Mammary epithelial cell (primary cell): Measurements from ENCODE around the gene BMPR1A.

Experiments
- CTCF ChIP-seq, 2 donors: IDR thresholded peaks in 1 of 2; conservative IDR thresholded peaks in 1 of 2; 2 replicates each; pipeline ENCODE4 v1.5.1; 2011 to 2012; ENCODE audit warnings: inconsistent platforms in 2 of 2, low read length in 2 of 2, mild to moderate bottlenecking in 2 of 2, control low read depth in 1 of 2, low read depth in 1 of 2; ENCODE audit not compliant: insufficient read depth in 1 of 2; ENCODE audit errors: extremely low read depth in 1 of 2
- EZH2 ChIP-seq: IDR thresholded peaks from 2 replicates; pipeline ENCODE4 v1.6.1; 2012; ENCODE audit warnings: low read length, inconsistent platforms, borderline replicate concordance

- TF ChIP-seq EZH2, result no peak
- TF ChIP-seq CTCF (conservative IDR thresholded peaks at IDR 0.05 in 1 of 2, IDR thresholded peaks at IDR 0.05 in 1 of 2; ENCODE audit: extremely low read depth in 1 of 2, insufficient read depth in 1 of 2, low read depth in 1 of 2, low read length in 2 of 2), result no peak
These were observed 26.7 kb upstream of the BMPR1A start for GRCh38 chr10:86729677-86730076.
